Body of pancreas (tissue), 4 donors: ENCODE measurements around the gene CNTNAP1. TPM values are rescaled to one million over a fixed set of nuclear protein-coding genes. Genes with fewer than 3 reads are reported as not detected.
A peak's percentile ranks its signal among the peaks of the same experiment; 100 is the strongest.

Source experiments
- ATAC-seq: fragments of 150-250 bp; one replicate; pipeline ENCODE4 v1.9.1; 2016
- DNase-seq, 4 donors: peaks; one replicate each; pipeline ENCODE4 v3.0.0-alpha.2; 2019
- H3K27ac ChIP-seq, 4 donors: fragments of 200-600 bp; sonication (generic); 1 replicate in 3 of 4; 2 replicates in 1 of 4; pipeline versions ENCODE4 v1.5.1 to v1.6.1; 2016 to 2019; ENCODE audit warnings: mild to moderate bottlenecking in 1 of 4, mixed read lengths in 1 of 4, moderate library complexity in 1 of 4
- H3K27me3 ChIP-seq, 2 donors: fragments of 200-600 bp; sonication (generic); one replicate each; pipeline ENCODE4 v1.6.0; 2016; ENCODE audit warnings: mild to moderate bottlenecking in 1 of 2
- H3K36me3 ChIP-seq, 2 donors: fragments of 200-600 bp; sonication (generic); replicated peaks in 1 of 2; 2 replicates each; pipeline ENCODE4 v1.5.1; 2016; ENCODE audit warnings: low read depth in 2 of 2; ENCODE audit not compliant: insufficient read depth in 1 of 2
- H3K4me1 ChIP-seq: fragments of 200-600 bp; sonication (generic); one replicate; pipeline ENCODE4 v1.6.0; 2016
- H3K4me3 ChIP-seq, 2 donors: fragments of 200-600 bp; sonication (generic); 1 replicate in 1 of 2; 2 replicates in 1 of 2; pipeline ENCODE4 v1.5.1; 2016 to 2019
- H3K9me3 ChIP-seq, 3 donors: fragments of 200-600 bp; sonication (generic); 1 replicate in 2 of 3; 2 replicates in 1 of 3; pipeline ENCODE4 v1.5.1; 2016
- POLR2A ChIP-seq, 3 donors: fragments of 450-650 bp; IDR thresholded peaks; one replicate each; pipeline ENCODE4 v1.6.1; 2016; ENCODE audit warnings: antibody characterized with exemption in 3 of 3, mild to moderate bottlenecking in 2 of 3
- WGBS, 2 donors: methylation state at CpG; one replicate each; pipeline ENCODE4 v1.1.5; 2017; 5-methylcytosine and 5-hydroxymethylcytosine counted together
- intact Hi-C: fragments of 100-400 bp; cut with DNase I; formaldehyde crosslinking; loops from one replicate; pipeline ENCODE4 v1.15.1; 2023
- total RNA-seq, 2 donors: library from RNA; depleted of rRNA; stranded (reverse); fragments of >200 nt; gene quantifications; one replicate each; pipeline ENCODE4 v1.1.0, GENCODE V29; 2016
- TF ChIP-seq, protein P1 (sequence below), 7 experiments: fragments of 450-650 bp in 4 of 7; fragments of 200-600 bp in 3 of 7; sonication (generic) in 3 of 7; IDR thresholded peaks; one replicate each; pipeline ENCODE4 v1.5.1; 2016 to 2019; ENCODE audit warnings: antibody characterized with exemption in 7 of 7

CNTNAP1 gene
- total RNA-seq, 2 donors from 2014 or later, result 4.9 to 6.7 TPM

DNA sequence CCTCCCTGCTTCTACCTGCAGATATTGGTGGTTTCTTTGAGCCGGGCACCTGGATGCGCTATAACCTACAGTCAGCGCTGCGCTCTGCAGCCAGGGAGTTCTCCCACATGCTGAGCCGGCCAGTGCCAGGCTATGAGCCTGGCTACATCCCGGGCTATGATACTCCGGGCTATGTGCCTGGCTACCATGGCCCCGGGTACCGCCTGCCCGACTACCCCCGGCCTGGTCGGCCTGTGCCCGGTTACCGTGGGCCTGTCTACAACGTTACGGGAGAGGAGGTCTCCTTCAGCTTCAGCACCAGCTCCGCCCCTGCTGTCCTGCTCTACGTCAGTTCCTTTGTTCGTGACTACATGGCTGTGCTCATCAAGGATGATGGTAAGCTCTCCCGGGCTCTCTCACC lies 13.2 kb downstream of the CNTNAP1 start:
- DNase-seq, result no peak
- no peak for ATAC-seq
- intact Hi-C loops, result loop anchor here (10.0 kb wide), 1 partner anchor 249 kb away; no protein-coding TSS in a partner anchor
- H3K9me3 ChIP-seq, result no peaks in the 10 kb centered on the region
- TF ChIP-seq, protein P1, sequence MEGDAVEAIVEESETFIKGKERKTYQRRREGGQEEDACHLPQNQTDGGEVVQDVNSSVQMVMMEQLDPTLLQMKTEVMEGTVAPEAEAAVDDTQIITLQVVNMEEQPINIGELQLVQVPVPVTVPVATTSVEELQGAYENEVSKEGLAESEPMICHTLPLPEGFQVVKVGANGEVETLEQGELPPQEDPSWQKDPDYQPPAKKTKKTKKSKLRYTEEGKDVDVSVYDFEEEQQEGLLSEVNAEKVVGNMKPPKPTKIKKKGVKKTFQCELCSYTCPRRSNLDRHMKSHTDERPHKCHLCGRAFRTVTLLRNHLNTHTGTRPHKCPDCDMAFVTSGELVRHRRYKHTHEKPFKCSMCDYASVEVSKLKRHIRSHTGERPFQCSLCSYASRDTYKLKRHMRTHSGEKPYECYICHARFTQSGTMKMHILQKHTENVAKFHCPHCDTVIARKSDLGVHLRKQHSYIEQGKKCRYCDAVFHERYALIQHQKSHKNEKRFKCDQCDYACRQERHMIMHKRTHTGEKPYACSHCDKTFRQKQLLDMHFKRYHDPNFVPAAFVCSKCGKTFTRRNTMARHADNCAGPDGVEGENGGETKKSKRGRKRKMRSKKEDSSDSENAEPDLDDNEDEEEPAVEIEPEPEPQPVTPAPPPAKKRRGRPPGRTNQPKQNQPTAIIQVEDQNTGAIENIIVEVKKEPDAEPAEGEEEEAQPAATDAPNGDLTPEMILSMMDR (IDR thresholded peaks at IDR 0.05), result no peak
- TF ChIP-seq POLR2A (IDR thresholded peaks at IDR 0.05), result no peak
- no peak overlapping the region for H3K27ac ChIP-seq
- no peaks in the 10 kb centered on the region for H3K4me1 ChIP-seq
- H3K27me3 ChIP-seq, result no peaks in the 10 kb centered on the region
- no peak overlapping the region for H3K4me3 ChIP-seq
- WGBS, 2 donors, result 88 to 93% methylated on average over 6 to 19 of the region's 20 CpGs
- peaks cover 0 to 1% of the 10 kb centered on the region in 2 donors for H3K36me3 ChIP-seq

DNA sequence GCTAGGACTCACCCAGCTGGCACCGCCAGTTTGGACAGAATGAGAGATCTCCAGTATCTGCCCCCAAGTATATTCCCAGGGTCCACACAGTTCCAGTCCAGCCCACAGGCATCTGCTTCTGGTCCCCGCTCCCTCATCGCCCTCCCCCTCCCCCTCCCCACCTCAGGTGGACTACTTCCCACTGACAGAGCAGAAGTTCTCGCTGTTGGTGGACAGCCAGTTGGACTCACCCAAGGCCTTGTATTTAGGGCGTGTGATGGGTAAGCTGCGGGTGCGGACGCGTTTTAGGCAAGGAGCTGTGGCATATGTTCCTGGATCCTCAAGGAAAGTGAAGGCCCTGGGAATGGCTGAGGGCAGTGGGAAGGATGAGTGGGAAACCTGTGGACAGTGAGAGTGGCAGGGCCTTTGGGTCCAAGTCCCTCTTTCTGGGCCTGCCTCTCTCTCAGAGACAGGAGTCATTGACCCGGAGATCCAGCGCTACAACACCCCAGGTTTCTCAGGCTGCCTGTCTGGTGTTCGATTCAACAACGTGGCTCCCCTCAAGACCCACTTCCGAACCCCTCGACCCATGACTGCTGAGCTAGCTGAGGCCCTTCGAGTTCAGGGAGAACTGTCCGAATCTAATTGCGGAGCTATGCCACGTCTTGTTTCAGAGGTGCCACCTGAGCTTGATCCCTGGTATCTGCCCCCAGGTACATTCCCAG lies 14.9 kb downstream of the CNTNAP1 start:
- intact Hi-C loops, result loop anchor here (10.0 kb wide), 1 partner anchor 248 kb away; no protein-coding TSS in a partner anchor
- no peak overlapping the region for H3K4me3 ChIP-seq
- no peak for ATAC-seq
- no peak overlapping the region for H3K27ac ChIP-seq
- DNase-seq, result no peak
- no peaks in the 10 kb centered on the region for H3K4me1 ChIP-seq
- no peaks in the 10 kb centered on the region for H3K9me3 ChIP-seq
- 84 to 88% methylated on average over 19 of the region's 19 CpGs for WGBS, 2 donors
- no peak for TF ChIP-seq POLR2A (IDR thresholded peaks at IDR 0.05)
- TF ChIP-seq, protein P1 (IDR thresholded peaks at IDR 0.05), result no peak
- H3K36me3 ChIP-seq, result peaks cover 0 to 4% of the 10 kb centered on the region in 2 donors
- no peaks in the 10 kb centered on the region for H3K27me3 ChIP-seq

DNA sequence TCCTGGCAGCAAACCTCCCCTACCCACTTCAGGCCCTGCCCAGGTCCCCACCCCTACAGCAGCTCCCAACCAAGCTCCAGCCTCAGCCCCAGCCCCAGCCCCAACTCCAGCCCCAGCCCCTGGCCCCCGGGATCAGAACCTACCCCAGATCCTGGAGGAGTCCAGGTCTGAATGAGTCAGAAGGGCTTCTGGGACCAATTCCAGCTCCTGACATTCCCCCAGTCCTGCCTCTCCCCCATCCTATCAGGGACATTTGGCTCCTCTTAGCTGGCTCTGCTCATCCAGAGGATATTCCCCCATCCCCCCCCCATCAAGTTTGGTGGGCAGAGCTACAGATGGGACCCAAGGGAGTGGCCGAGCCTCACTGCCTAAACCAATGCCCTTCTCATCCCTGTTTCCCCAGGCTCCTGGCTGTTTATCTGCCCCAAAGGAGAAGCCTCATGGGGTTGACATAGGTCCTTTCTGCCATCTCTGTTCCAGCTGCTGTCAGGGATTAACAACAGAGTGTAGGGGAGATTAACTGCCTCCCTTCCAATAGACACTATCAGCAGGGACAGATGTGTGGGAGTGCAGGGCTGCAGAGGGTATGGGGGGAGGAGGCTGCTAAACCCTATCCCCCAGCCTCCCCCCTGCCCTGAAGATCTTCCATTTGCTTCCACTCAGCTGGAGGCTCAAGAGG lies 16.5 kb downstream of the CNTNAP1 start:
- 78 to 92% methylated on average over 2 of the region's 2 CpGs for WGBS, 2 donors
- Histone ChIP-seq H3K4me3 (no peak overlapping the region), H3K36me3 (peaks cover 4 to 8% of the 10 kb centered on the region in 2 donors), H3K4me1 (no peaks in the 10 kb centered on the region), H3K27me3 (no peaks in the 10 kb centered on the region), H3K27ac (no peak overlapping the region), H3K9me3 (no peaks in the 10 kb centered on the region)
- TF ChIP-seq, protein P1 (IDR thresholded peaks at IDR 0.05), result no peak
- no peak for TF ChIP-seq POLR2A (IDR thresholded peaks at IDR 0.05)
- DNase-seq (peak in 1 of 4 donors; percentile 26), ATAC-seq (no peak)
- intact Hi-C loops, result loop anchor here (10.0 kb wide), 1 partner anchor 246 kb away; no protein-coding TSS in a partner anchor

DNA sequence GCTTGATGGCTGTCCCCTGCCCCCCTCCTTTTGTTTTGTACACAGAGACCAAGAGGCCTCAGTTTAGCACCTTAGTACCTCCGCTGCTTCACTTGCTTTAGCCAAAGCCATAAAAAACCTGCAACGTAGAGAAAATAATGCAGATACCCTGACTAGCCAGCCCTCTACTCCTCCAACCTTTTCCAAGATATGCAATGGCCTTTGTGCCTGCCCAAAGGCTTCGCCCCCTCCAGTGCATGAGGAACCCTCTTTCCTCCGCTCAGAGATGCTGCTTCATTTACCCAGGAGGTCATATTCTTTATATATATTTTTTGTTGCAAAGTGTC lies 17.0 kb downstream of the CNTNAP1 start:
- H3K9me3 ChIP-seq, result no peaks in the 10 kb centered on the region
- TF ChIP-seq, protein P1 (IDR thresholded peaks at IDR 0.05), result no peak
- TF ChIP-seq POLR2A (IDR thresholded peaks at IDR 0.05), result no peak
- H3K27me3 ChIP-seq, result no peaks in the 10 kb centered on the region
- H3K36me3 ChIP-seq, result peaks cover 7 to 12% of the 10 kb centered on the region in 2 donors
- no peak for ATAC-seq
- intact Hi-C loops, result loop anchor here (10.0 kb wide), 1 partner anchor 245 kb away; no protein-coding TSS in a partner anchor
- no peak for DNase-seq
- H3K4me1 ChIP-seq, result no peaks in the 10 kb centered on the region
- WGBS, 2 donors, result 95 to 98% methylated on average over 4 of the region's 4 CpGs
- no peak overlapping the region for H3K27ac ChIP-seq
- no peak overlapping the region for H3K4me3 ChIP-seq
